A549 (cell line): ENCODE data around the gene SYNPO2L. TPM values are rescaled to one million over a fixed set of nuclear protein-coding genes. Genes with fewer than 3 reads are reported as not detected.

Source experiments
- ATAC-seq, 2 experiments: fragments of 200-7000 bp in 1 of 2; fragments of >200 bp in 1 of 2; cut with Nextera tagmentation in 1 of 2; cut with Tn5 transposase in 1 of 2; 3 replicates each; pipeline versions ENCODE4 v1.8.0 to v1.9.1; 2018 to 2020; ENCODE audit warnings: mild to moderate bottlenecking in 1 of 2, moderate library complexity in 1 of 2
- CTCF ChIA-PET: fragments of 300-600 bp; sonication (Branson Sonifier 250); formaldehyde crosslinking; extraction: SDS; loops from one replicate; lab custom pipeline; 2021; ENCODE audit warnings: antibody characterized with exemption, inconsistent platforms; lab: Yijun Ruan, JAX
- POLR2A ChIA-PET: fragments of 350-600 bp; formaldehyde crosslinking; extraction: SDS; loops from one replicate; lab custom pipeline; 2021; ENCODE audit warnings: antibody characterized with exemption, inconsistent platforms; lab: Yijun Ruan, JAX
- DNase-seq, 2 experiments: peaks; one replicate each; pipeline versions ENCODE4 v3.0.0 to v3.0.0-alpha.2; 2011 to 2016; ENCODE audit warnings: low read depth in 1 of 2, low spot score in 1 of 2
- FAIRE-seq: peaks from 2 replicates; lab custom pipeline; 2011; peaks lifted over from hg19 to GRCh38; lab: Jason Lieb, UNC
- H3K27ac ChIP-seq, 2 experiments: fragments of >200 bp; sonication (Bioruptor Twin); formaldehyde crosslinking; 3 replicates each; pipeline ENCODE4 v1.5.1; 2016 to 2017
- H3K4me1 ChIP-seq: fragments of >200 bp; sonication (Bioruptor Twin); formaldehyde crosslinking; 3 replicates; pipeline ENCODE4 v1.6.1; 2016
- H3K4me2 ChIP-seq: fragments of >200 bp; sonication (Bioruptor Twin); formaldehyde crosslinking; 3 replicates; pipeline ENCODE4 v1.6.1; 2016
- H3K4me3 ChIP-seq: fragments of >200 bp; sonication (Bioruptor Twin); formaldehyde crosslinking; 3 replicates; pipeline ENCODE4 v1.5.1; 2016
- H3K9me3 ChIP-seq: fragments of >200 bp; sonication (Bioruptor Twin); formaldehyde crosslinking; 3 replicates; pipeline ENCODE4 v1.6.1; 2016
- BCL3 ChIP-seq: fragments of >200 bp; sonication (Bioruptor Twin); formaldehyde crosslinking; IDR thresholded peaks from 3 replicates; pipeline ENCODE4 v1.6.1; 2016
- CBX8 ChIP-seq: fragments of 200-600 bp; sonication (generic); IDR thresholded peaks from 2 replicates; pipeline ENCODE4 v1.6.1; 2016
- CHD2 ChIP-seq: fragments of 150-350 bp; IDR thresholded peaks from 2 replicates; pipeline ENCODE4 v1.6.1; 2014; ENCODE audit warnings: low read length; ENCODE audit not compliant: partially characterized antibody
- CHD4 ChIP-seq: fragments of 200-600 bp; sonication (generic); IDR thresholded peaks from 2 replicates; pipeline ENCODE4 v1.6.1; 2016; ENCODE audit warnings: antibody characterized with exemption, mild to moderate bottlenecking, borderline replicate concordance
- CTCF ChIP-seq: fragments of >200 bp; sonication (Bioruptor Twin); formaldehyde crosslinking; IDR thresholded peaks from 3 replicates; pipeline ENCODE4 v1.5.1; 2016
- E2F6 ChIP-seq: IDR thresholded peaks from 2 replicates; pipeline ENCODE4 v1.6.1; 2012; ENCODE audit warnings: low read depth, borderline replicate concordance
- HEYL ChIP-seq: fragments of 250-450 bp; sonication (Bioruptor Pico); IDR thresholded peaks from 2 replicates; pipeline ENCODE4 v1.8.0; 2021; ENCODE audit warnings: mild to moderate bottlenecking, moderate library complexity
- HOXB5 ChIP-seq: fragments of 250-450 bp; sonication (Bioruptor Pico); IDR thresholded peaks from 2 replicates; pipeline ENCODE4 v1.5.0; 2020; ENCODE audit warnings: mild to moderate bottlenecking, moderate library complexity
- JUN ChIP-seq, 2 experiments: fragments of >200 bp; sonication (Bioruptor Twin); formaldehyde crosslinking; IDR thresholded peaks; 2 replicates in 1 of 2; 3 replicates in 1 of 2; pipeline ENCODE4 v1.6.1; 2016 to 2017
- KDM5A ChIP-seq: fragments of 200-600 bp; sonication (generic); IDR thresholded peaks from 2 replicates; pipeline ENCODE4 v1.6.1; 2016; ENCODE audit warnings: antibody characterized with exemption, mild to moderate bottlenecking
- MAX ChIP-seq: IDR thresholded peaks from 2 replicates; pipeline ENCODE4 v1.6.1; 2012
- NFE2L2 ChIP-seq: fragments of 150-350 bp; conservative IDR thresholded peaks from 2 replicates; pipeline ENCODE4 v1.6.1; 2014; ENCODE audit warnings: low read length
- NPAS2 ChIP-seq: fragments of 250-450 bp; sonication (Bioruptor Pico); IDR thresholded peaks from 2 replicates; pipeline ENCODE4 v1.8.0; 2022; ENCODE audit warnings: mild to moderate bottlenecking, moderate library complexity, borderline replicate concordance
- POLR2AphosphoS2 ChIP-seq: conservative IDR thresholded peaks from 2 replicates; pipeline ENCODE4 v1.6.1; 2012; ENCODE audit warnings: low read length, improper control_type of control experiment, inconsistent platforms
- RNF2 ChIP-seq: fragments of 200-600 bp; sonication (generic); IDR thresholded peaks from 2 replicates; pipeline ENCODE4 v1.6.1; 2016; ENCODE audit warnings: low read depth, mild to moderate bottlenecking, antibody characterized with exemption, moderate library complexity, borderline replicate concordance
- USF2 ChIP-seq: fragments of 450-650 bp; IDR thresholded peaks from 2 replicates; pipeline ENCODE4 v1.6.1; 2014; ENCODE audit warnings: antibody characterized with exemption
- ZFP36 ChIP-seq: fragments of 450-650 bp; IDR thresholded peaks from 2 replicates; pipeline ENCODE4 v1.6.1; 2014; ENCODE audit warnings: borderline replicate concordance; ENCODE audit not compliant: partially characterized antibody
- WGBS: methylation state at CpG from one replicate; pipeline ENCODE4 v1.1.6; 2017; ENCODE audit errors: missing lambda C conversion rate; 5-methylcytosine and 5-hydroxymethylcytosine counted together
- polyA plus RNA-seq, 4 experiments: library from polyadenylated mRNA; depleted of rRNA in 3 of 4; stranded (reverse); fragments of >200 nt; fragmentation: RNase III in 1 of 4; extraction: RNeasy Plus Mini Kit Qiagen cat#74134 plus additional on column Dnase treatment in 1 of 4; gene quantifications; 2 replicates in 3 of 4; 3 replicates in 1 of 4; pipeline ENCODE4 v1.2.3, GENCODE V29; 2011 to 2017
- TF ChIP-seq, protein P1 (sequence below): IDR thresholded peaks from 2 replicates; pipeline ENCODE4 v1.6.1; 2012
- TF ChIP-seq, protein P2 (sequence below): fragments of 250-450 bp; sonication (Bioruptor Pico); IDR thresholded peaks from 2 replicates; pipeline ENCODE4 v1.5.0; 2021; ENCODE audit warnings: mild to moderate bottlenecking, moderate library complexity, borderline replicate concordance

Gene SYNPO2L
- polyA plus RNA-seq, 2 of the 4 experiments (the other 2 are of a cell fraction), result not detected

GRCh38 chr10:73625884-73626752 lies 29.7 kb downstream of the SYNPO2L start (continued):
- no peak for TF ChIP-seq RNF2
- no peak for TF ChIP-seq HEYL
- TF ChIP-seq BCL3, result peak; percentile 63; the same call in 1 of the 3 replicates
- no peak for TF ChIP-seq NFE2L2
- TF ChIP-seq KDM5A, result peak; percentile 91
- no peak for TF ChIP-seq POLR2AphosphoS2
- TF ChIP-seq CTCF, result no peak
- TF ChIP-seq JUN (IDR thresholded peaks at IDR 0.05), result peak; percentile 82 to 88
- no peak for TF ChIP-seq ZFP36
- TF ChIP-seq CHD2, result peak; percentile 94
- no peak for TF ChIP-seq USF2
- TF ChIP-seq E2F6, result peak; percentile 77; the same call in 1 of the 2 replicates

DNA sequence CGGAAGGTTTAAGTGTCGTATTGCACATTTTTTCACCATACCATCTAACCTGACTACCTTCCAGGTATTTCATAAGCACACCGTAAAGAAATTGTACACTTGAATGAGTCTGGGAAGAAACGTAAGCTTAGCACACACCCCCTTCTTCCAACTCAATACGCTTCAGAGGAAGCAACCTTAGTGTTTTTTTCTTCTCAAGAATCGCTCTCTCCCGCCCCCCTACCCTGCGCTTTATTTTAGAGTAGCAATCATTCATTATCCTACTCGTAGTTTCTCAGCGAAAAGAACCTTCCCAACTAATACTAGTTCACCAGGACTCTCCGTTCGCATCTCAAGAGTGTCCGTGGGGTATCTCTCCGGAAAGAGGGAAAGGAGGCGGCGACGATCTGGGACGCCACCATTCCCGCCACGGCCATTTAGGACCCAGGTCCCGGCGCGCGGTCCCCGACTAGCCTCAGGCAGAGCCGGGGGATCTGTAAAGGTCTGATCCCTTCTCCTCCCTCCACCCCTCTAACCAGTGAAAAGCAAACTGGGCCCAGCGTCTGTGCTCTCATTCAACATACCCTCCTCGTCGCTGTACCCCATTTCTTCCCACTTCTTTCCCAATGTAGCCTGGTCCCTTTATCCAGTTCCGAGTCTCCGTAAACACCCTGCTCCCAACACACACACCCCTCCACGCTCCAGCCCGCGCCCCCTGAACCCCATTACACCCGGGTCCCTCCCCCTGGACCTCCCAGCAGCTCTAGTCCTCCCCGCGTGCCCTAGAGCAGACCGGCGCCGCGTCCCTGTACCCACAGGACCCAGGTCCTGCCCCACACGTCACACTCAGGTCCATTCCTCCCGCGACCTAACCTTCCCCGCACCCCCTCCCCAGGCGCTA lies 30.6 kb downstream of the SYNPO2L start:
- ChIA-PET POLR2A (interaction anchor here (0.6 to 1.6 kb wide), 10 partner anchors 9 to 378 kb away, joined by 3 to 12 read pairs (median 4); partner anchors contain the start of genes DNAJC9 and PPP3CB), CTCF (interaction anchor here (1.5 to 5.1 kb wide), 2 partner anchors 21 to 96 kb away, joined by 3 to 24 read pairs; no protein-coding TSS in a partner anchor)
- FAIRE-seq (no peak), DNase-seq (peak; percentile 27 to 60), ATAC-seq (peak; percentile 85 to 87)
- H3K27ac ChIP-seq, result peak overlapping the region; percentile 89 to 96
- H3K4me1 ChIP-seq, result peaks cover 13% of the 10 kb centered on the region
- H3K4me3 ChIP-seq, result peak overlapping the region; percentile 72
- WGBS, result 4% methylated on average over 34 of the region's 46 CpGs
- H3K4me2 ChIP-seq, result peak overlapping the region; percentile 85
- TF ChIP-seq CBX8, result no peak
- TF ChIP-seq, protein P1, sequence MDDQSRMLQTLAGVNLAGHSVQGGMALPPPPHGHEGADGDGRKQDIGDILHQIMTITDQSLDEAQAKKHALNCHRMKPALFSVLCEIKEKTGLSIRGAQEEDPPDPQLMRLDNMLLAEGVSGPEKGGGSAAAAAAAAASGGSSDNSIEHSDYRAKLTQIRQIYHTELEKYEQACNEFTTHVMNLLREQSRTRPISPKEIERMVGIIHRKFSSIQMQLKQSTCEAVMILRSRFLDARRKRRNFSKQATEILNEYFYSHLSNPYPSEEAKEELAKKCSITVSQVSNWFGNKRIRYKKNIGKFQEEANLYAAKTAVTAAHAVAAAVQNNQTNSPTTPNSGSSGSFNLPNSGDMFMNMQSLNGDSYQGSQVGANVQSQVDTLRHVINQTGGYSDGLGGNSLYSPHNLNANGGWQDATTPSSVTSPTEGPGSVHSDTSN, result peak; percentile 24; the same call in 1 of the 2 replicates
- no peaks in the 10 kb centered on the region for H3K9me3 ChIP-seq

DNA sequence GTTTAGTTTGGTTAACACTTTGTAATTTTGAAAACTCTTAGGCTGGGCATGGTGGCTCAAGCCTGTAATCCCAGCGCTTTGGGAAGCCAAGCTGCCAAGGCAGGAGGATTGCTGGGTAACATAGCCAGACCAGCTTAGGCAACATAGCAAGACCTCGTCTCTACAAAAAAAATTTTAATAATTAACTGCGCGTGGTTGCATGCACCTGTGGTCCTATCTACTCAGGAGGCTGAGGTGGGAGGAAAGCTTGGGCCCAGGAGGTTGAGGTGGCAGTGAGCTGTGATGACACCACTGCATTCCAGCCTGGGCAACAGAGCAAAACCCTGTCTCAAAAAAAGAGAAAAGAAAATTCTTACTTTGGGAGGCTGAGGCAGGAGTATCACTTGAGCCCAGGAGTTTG lies 32.8 kb downstream of the SYNPO2L start:
- ATAC-seq (no peak), DNase-seq (no peak), FAIRE-seq (no peak)
- ChIA-PET CTCF (interaction anchor here (1.2 to 5.1 kb wide), 3 partner anchors 21 to 94 kb away, joined by 3 to 24 read pairs (median 5); no protein-coding TSS in a partner anchor), POLR2A (interaction anchor here (0.6 kb wide), 1 partner anchor 342 kb away, joined by 3 read pairs; no protein-coding TSS in a partner anchor)
- Histone ChIP-seq H3K4me3 (no peak overlapping the region), H3K4me1 (peaks cover 13% of the 10 kb centered on the region), H3K27ac (no peak overlapping the region), H3K4me2 (no peak overlapping the region), H3K9me3 (no peaks in the 10 kb centered on the region)
- WGBS, result 90% methylated on average over 4 of the region's 4 CpGs
- TF ChIP-seq HOXB5 (CRISPR knock-in tag) (no peak), NPAS2 (CRISPR knock-in tag) (no peak), MAX (no peak), CHD4 (no peak), CTCF (no peak)
- TF ChIP-seq, protein P2, sequence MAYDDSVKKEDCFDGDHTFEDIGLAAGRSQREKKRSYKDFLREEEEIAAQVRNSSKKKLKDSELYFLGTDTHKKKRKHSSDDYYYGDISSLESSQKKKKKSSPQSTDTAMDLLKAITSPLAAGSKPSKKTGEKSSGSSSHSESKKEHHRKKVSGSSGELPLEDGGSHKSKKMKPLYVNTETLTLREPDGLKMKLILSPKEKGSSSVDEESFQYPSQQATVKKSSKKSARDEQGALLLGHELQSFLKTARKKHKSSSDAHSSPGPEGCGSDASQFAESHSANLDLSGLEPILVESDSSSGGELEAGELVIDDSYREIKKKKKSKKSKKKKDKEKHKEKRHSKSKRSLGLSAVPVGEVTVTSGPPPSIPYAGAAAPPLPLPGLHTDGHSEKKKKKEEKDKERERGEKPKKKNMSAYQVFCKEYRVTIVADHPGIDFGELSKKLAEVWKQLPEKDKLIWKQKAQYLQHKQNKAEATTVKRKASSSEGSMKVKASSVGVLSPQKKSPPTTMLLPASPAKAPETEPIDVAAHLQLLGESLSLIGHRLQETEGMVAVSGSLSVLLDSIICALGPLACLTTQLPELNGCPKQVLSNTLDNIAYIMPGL (CRISPR knock-in tag), result no peak
